HG03442 (cell line): ENCODE data around the gene KCP.

Source experiments
- ATAC-seq: cut with Tn5 transposase; IDR thresholded peaks from one replicate; pipeline ENCODE4 v1.9.1; 2021; ENCODE audit warnings: mild to moderate bottlenecking, moderate library complexity; ENCODE audit not compliant: unreplicated experiment

Gene KCP

DNA sequence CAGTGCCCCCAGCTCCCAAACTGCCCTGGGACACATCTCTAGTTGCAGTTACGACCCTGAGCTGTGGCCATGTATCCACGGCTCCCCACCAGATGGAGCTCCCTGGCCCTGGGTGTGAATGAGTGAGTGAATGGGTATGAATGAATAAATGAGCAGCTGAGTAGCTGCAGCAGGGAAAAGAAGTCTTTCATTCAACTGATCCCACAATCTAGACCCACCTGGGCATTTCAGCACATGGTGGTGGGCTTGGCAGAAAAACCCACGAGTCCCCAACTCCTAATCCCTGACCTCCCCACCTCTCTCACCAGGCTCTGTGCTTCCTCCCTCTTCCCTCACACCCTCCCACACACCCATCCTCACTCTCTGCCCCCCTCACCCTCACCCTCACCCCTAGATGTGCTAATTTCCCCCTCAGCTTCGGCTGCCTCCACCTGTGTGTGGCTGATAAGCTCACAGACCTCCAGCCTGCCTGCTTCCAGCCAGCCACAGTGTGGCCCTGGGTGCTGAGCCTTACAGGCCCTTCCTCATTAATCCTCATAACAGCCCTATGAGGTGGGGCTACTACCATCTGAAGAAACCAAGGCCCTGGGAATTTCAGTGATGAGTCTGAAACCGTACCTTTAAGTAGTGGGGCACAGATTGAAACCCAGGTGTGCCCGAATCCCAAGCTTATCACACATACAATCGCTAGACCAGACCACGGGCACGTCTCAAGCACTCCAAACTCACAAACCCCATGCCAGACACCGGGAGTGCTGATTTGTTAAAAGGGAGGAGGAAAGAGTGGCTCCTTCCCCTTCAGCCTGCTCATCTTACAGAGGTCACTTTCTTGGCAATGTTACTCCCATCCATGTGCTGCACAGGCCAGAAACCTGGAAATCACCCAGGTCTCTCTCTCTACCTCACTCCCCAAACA is 50.1 kb downstream of the KCP start:
- ATAC-seq, result no peak

DNA sequence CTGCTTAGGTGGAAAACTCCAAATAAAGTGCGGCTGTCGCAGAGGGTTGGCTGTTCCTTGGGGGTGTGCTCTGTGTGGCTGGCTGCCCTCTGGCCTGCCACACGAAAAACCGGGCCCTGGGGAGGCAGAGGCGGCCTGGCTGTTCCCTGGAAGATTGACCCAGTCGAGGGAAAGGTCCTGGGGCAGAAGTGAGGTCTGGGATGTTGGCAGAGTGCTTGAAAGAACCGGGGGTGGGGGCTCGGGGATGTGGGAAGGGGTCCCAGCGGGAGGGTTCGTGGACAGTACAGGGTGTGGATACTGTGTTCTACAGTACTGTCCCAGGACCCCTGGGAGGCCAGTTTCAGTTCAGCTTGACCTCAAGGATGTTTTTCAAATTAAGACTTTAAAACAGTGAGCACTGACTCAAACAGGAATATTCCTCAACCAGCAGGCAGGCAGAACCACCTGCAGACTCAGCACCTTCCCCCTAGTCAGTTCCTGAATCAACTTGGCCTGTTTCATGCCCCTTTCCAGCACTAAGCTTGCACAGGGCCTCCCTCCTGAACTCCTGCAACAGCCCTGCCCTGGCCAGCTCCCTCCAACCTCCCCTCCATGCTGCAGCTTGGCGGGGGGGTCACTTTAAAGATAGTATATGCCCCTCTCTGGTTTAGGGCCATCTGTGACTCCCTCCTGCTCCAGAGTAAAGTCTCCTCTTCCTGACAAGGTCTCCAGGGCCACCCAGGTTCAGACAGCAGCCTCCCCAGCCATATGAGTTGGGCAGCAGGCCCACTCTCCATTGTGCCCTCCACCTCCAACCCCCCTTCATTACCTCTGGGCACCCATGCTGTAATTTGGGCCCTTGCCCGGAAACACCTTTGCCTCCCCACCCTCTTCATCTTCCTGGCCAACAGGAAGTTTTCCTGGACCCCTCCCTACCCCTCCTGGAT is 51.0 kb downstream of the KCP start:
- ATAC-seq, result no peak

DNA sequence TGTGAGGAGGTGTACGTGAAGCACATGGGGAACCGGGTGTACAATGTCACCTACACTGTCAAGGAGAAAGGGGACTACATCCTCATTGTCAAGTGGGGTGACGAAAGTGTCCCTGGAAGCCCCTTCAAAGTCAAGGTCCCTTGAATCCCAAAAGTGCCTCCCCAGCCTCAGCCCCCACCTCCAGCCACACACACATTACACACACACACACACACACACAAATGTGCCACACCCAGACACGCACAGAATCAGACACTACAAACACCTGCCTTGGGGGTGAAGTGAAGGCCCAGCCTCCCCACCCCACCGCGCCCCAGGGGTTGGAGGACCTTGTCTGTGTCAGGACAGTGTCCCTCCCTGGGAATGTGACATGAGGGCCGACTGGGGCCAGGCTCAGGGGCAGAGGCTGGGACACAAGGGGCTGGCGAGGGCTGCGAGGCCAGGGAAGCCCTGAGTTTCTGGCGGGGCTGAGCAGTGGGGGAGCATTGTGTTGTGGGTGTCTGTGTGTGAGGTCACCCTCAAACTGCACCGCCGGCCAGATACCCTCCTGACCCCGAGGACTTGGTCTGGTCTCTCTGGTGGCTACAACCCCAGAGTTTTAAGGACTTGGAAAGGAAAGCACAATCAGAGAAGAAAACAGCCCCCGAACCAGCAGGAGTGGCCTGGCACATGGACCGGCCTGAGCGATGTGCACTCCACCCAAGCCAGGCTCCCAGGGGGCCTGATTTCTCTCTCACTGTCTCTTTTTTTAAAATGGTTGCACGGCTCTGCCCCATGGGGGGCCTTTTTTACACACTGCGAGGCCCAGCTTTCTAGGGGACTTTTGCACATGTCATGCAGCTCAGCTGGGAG is 51.9 kb downstream of the KCP start:
- ATAC-seq, result no peak

- no peak for ATAC-seq
Observed at GRCh38 chr7:128856001-128856718, 54.3 kb downstream of the KCP start.

GRCh38 chr7:128855559-128855958 is 55.0 kb downstream of the KCP start:
- ATAC-seq, result no peak

GRCh38 chr7:128854396-128854795 is 56.1 kb downstream of the KCP start:
- no peak for ATAC-seq

DNA sequence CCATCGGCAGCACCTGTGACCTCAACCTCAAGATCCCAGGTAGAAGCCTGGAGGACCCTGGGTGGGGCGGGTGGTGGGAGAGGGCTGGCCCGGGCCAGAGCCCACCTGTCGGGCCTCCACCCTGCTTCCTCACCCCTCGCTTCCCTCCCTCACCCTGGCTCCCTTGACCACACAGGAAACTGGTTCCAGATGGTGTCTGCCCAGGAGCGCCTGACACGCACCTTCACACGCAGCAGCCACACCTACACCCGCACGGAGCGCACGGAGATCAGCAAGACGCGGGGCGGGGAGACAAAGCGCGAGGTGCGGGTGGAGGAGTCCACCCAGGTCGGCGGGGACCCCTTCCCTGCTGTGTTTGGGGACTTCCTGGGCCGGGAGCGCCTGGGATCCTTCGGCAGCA is 56.7 kb downstream of the KCP start:
- no peak for ATAC-seq

GRCh38 chr7:128852537-128853254 is 57.8 kb downstream of the KCP start:
- ATAC-seq, result no peak

DNA sequence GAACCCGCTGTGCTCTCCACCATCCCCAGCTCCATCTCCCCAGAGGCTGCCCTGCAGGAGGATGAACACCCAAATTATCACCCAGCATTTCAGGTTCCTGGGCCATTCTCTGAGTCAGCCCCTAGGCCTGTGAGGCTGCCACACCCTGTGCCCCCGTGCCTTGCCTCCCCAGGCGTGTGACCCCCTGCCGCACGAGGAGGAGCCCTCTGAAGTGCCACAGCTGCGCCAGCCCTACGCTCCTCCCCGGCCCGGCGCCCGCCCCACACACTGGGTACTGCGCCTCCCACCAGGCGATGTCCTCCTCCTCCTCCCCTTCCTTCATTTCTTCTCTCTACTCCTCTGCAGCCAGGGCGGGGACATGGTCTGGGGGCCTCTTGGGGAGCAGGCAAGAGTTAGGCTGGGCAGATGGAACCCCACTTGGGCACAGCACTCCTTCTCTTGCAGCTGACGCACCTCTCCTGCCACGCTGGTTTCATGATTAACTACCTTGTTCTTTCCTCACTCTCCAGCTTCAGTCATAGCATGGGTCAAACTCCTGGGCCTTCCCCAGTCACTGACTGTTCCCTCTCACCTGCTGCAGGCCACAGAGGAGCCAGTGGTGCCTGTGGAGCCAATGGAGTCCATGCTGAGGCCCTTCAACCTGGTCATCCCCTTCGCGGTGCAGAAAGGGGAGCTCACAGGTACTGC is 60.6 kb downstream of the KCP start:
- no peak for ATAC-seq

DNA sequence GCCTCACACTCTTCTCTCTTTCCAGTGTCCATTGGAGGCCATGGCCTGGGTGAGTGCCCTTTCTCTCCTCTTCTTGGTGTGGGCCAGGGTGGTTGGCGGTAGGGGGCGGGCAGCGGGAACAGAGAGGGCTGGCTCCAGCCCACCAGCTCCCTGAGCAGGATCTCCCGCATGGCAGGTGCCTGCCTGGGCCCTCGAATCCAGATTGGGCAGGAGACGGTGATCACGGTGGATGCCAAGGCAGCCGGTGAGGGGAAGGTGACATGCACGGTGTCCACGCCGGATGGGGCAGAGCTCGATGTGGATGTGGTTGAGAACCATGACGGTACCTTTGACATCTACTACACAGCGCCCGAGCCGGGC is 61.4 kb downstream of the KCP start:
- no peak for ATAC-seq

GRCh38 chr7:128848289-128849155 is 62.0 kb downstream of the KCP start:
- ATAC-seq, result no peak

- ATAC-seq, result no peak
Observed at GRCh38 chr7:128847721-128848211, 62.7 kb downstream of the KCP start.

DNA sequence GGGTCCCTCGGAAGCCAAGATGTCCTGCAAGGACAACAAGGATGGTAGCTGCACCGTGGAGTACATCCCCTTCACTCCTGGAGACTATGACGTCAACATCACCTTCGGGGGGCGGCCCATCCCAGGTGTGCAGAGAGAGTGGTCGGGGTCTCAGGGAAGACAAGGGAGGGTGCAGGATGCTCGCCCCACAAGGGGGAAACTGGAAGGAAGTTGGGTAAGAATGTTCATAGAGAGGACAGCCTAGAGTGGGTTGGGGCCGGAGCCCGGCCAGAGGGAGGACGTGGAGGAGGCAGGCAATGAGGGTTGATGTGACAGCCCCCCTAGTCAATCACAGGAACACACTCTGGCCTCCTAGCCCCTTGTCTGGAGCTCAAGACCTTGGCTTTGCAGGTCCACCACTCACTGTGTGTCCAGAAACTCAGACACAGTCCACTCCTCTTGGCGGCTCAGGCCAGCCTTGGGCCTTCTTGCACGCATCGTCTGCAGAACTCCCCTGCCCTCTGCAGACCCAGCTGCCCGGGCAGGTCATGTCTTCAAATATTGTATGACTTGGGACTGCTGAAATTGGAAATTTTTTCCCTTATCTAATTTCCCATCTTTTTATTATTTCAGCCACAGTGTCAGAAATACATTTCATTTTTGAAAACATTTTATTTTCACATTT is 63.6 kb downstream of the KCP start:
- no peak for ATAC-seq

DNA sequence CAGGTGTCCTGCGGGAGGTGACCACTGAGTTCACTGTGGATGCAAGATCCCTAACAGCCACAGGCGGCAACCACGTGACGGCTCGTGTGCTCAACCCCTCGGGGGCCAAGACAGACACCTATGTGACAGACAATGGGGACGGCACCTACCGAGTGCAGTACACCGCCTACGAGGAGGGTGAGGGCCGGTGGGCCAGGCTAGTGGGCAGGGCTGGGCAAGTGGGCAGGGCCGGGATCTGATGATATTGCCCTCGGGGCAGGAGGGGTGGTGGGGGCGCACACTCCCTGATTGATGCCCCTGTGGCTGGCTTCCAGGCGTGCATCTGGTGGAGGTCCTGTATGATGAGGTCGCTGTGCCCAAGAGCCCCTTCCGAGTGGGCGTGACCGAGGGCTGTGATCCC is 64.5 kb downstream of the KCP start:
- no peak for ATAC-seq

GRCh38 chr7:128845475-128845874 is 65.0 kb downstream of the KCP start:
- no peak for ATAC-seq

GRCh38 chr7:128844777-128845311 is 65.7 kb downstream of the KCP start:
- ATAC-seq, result no peak

DNA sequence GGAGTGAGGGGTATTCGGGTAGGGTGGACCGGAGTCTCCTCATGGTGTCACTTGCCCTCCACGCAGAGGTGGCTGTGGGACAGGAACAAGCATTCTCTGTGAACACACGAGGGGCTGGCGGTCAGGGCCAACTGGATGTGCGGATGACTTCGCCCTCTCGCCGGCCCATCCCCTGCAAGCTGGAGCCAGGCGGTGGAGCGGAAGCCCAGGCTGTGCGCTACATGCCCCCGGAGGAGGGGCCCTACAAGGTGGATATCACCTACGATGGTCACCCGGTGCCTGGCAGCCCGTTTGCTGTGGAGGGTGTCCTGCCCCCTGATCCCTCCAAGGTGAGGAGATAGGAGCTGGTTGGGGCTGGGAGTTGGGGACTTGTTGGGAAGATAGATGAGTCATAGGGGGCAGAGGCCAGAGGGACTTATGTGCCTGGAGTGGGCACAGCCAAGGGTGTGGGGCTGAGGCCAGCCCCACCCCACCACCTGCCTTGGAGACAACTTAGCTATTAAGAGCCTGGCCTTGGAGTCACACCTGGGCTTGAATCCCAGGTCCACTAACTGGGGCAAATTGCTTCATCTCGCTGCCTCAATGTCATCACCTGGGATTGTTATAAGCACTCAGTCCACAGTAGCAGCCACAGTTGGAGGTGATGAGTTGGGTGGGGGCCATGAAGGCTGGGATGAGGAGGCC is 66.4 kb downstream of the KCP start:
- ATAC-seq, result no peak
